Neural cell (in vitro differentiated cells): ENCODE results near the gene FKBP2. TPM values are rescaled to one million over a fixed set of nuclear protein-coding genes. Genes with fewer than 3 reads are reported as not detected.

Experiments used
- H2AFZ ChIP-seq: fragments of 200-600, 300-800 bp; sonication (generic), shearing (Covaris generic); 2 replicates; pipeline ENCODE4 v1.6.0; 2014; ENCODE audit warnings: low read depth, mild to moderate bottlenecking, antibody characterized with exemption, low read length, moderate library complexity
- H3F3A ChIP-seq: fragments of 200-600 bp; shearing (Covaris generic); 2 replicates; pipeline ENCODE4 v1.6.1; 2016; ENCODE audit warnings: mild to moderate bottlenecking, moderate library complexity, mixed read lengths, antibody characterized with exemption, low read length; ENCODE audit not compliant: insufficient read depth, poor library complexity, severe bottlenecking
- H3K27ac ChIP-seq: fragments of 200-600, 300-800 bp; sonication (generic), shearing (Covaris generic); 2 replicates; pipeline ENCODE4 v1.5.1; 2014; ENCODE audit warnings: mild to moderate bottlenecking, low read length, moderate library complexity
- H3K27me3 ChIP-seq: fragments of 300-800, 200-600 bp; sonication (generic), shearing (Covaris generic); 2 replicates; pipeline ENCODE4 v1.6.0; 2014; ENCODE audit warnings: mild to moderate bottlenecking, low read depth, low read length, moderate library complexity; ENCODE audit not compliant: insufficient read depth
- H3K36me3 ChIP-seq: fragments of 300-800, 200-600 bp; sonication (generic), shearing (Covaris generic); 2 replicates; pipeline ENCODE4 v1.5.1; 2014; ENCODE audit warnings: mild to moderate bottlenecking, antibody characterized with exemption, low read length, moderate library complexity; ENCODE audit not compliant: insufficient read depth
- H3K4me2 ChIP-seq: fragments of 300-800, 200-600 bp; sonication (generic), shearing (Covaris generic); 2 replicates; pipeline ENCODE4 v1.6.0; 2014; ENCODE audit warnings: mild to moderate bottlenecking, low read length
- H3K4me3 ChIP-seq: fragments of 300-800, 200-600 bp; sonication (generic), shearing (Covaris generic); 2 replicates; pipeline ENCODE4 v1.5.1; 2014; ENCODE audit warnings: mild to moderate bottlenecking, low read length, moderate library complexity
- H3K79me2 ChIP-seq: fragments of 200-600 bp; shearing (Covaris generic); replicated peaks from 2 replicates; pipeline ENCODE4 v1.6.0; 2014; ENCODE audit warnings: mild to moderate bottlenecking, low read length, moderate library complexity; ENCODE audit not compliant: insufficient read depth
- H3K9ac ChIP-seq: fragments of 300-800, 200-600 bp; sonication (generic), shearing (Covaris generic); 2 replicates; pipeline ENCODE4 v1.6.1; 2016; ENCODE audit warnings: mild to moderate bottlenecking, low read length, mixed read lengths
- H3K9me2 ChIP-seq: fragments of 200-600 bp; shearing (Covaris generic); 2 replicates; pipeline ENCODE4 v1.6.1; 2016; ENCODE audit warnings: mild to moderate bottlenecking, low read length, mixed read lengths; ENCODE audit not compliant: insufficient read depth
- H3K9me3 ChIP-seq: fragments of 200-600, 300-800 bp; sonication (generic), shearing (Covaris generic); 2 replicates; pipeline ENCODE4 v1.6.1; 2016; ENCODE audit warnings: mild to moderate bottlenecking, mixed run types, low read length, moderate library complexity, mixed read lengths
- H4K20me1 ChIP-seq: fragments of 200-600 bp; shearing (Covaris generic); 2 replicates; pipeline ENCODE4 v1.6.1; 2016; ENCODE audit warnings: mild to moderate bottlenecking, mixed run types; ENCODE audit not compliant: insufficient read depth
- CTCF ChIP-seq: fragments of 450-650 bp; IDR thresholded peaks from 2 replicates; pipeline ENCODE4 v1.5.1; 2014; ENCODE audit warnings: antibody characterized with exemption, mild to moderate bottlenecking, moderate library complexity; ENCODE audit not compliant: poor library complexity, severe bottlenecking
- EP300 ChIP-seq: fragments of 450-650 bp; conservative IDR thresholded peaks from 2 replicates; pipeline ENCODE4 v1.6.1; 2014; ENCODE audit warnings: antibody characterized with exemption, mild to moderate bottlenecking, moderate library complexity; ENCODE audit not compliant: poor library complexity, severe bottlenecking
- EZH2 ChIP-seq: fragments of 200-600, 300-800 bp; shearing (Covaris generic), sonication (generic); IDR thresholded peaks from 2 replicates; pipeline ENCODE4 v1.6.1; 2014; ENCODE audit warnings: antibody characterized with exemption, low read length, borderline replicate concordance, mild to moderate bottlenecking; ENCODE audit not compliant: insufficient read depth, poor library complexity, severe bottlenecking
- MXI1 ChIP-seq: fragments of 450-650 bp; conservative IDR thresholded peaks from 2 replicates; pipeline ENCODE4 v1.6.1; 2014; ENCODE audit warnings: antibody characterized with exemption, mild to moderate bottlenecking; ENCODE audit not compliant: poor library complexity, severe bottlenecking
- POLR2AphosphoS5 ChIP-seq: IDR thresholded peaks from 2 replicates; pipeline ENCODE4 v1.6.1; 2012
- RAD21 ChIP-seq: fragments of 450-650 bp; conservative IDR thresholded peaks from 2 replicates; pipeline ENCODE4 v1.6.1; 2014; ENCODE audit warnings: antibody characterized with exemption, mild to moderate bottlenecking, moderate library complexity
- REST ChIP-seq: IDR thresholded peaks from 2 replicates; pipeline ENCODE4 v1.6.1; 2012; ENCODE audit warnings: borderline replicate concordance
- SMC3 ChIP-seq: fragments of 450-650 bp; conservative IDR thresholded peaks from 2 replicates; pipeline ENCODE4 v1.6.1; 2014; ENCODE audit warnings: antibody characterized with exemption, mild to moderate bottlenecking, moderate library complexity; ENCODE audit not compliant: poor library complexity
- TAF1 ChIP-seq: IDR thresholded peaks from 2 replicates; pipeline ENCODE4 v1.6.1; 2012; ENCODE audit warnings: low read depth
- polyA plus RNA-seq: library from polyadenylated mRNA; depleted of rRNA; stranded (reverse); fragments of >200 nt; gene quantifications from 2 replicates; pipeline ENCODE4 v1.2.3, GENCODE V29; 2014

The FKBP2 gene
- polyA plus RNA-seq, 1 donor from 2014 or later, result 47.4 TPM

DNA sequence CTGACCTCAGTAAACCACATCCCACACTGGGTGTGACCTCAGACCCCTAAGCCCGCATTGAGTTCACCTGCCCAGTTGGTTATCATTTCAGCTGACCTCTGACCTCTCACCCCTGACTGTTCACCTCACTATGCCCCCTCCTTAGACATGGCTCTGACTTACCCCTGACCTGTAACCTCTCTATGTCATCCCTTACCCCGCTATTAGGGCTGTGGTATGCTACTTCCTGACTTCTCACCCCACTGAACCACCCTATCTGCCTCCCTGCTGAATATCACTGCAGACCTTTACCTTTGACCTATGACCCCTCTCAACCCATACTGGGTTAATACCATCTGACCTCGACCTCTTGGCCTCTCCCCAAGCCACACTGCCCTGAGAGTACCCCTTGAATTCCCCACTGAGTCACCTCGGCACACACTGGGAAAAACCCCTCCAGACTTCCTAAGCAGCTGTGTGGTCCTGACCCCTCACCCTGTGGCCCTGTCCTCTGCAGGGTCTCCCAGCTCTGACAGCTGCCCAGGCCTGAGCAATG lies 18.7 kb downstream of the FKBP2 start:
- Histone ChIP-seq H3K4me2 (no peak overlapping the region), H3K27me3 (no peaks in the 10 kb centered on the region), H3K79me2 (no peaks in the 10 kb centered on the region), H2AFZ (no peak overlapping the region), H3K36me3 (no peaks in the 10 kb centered on the region), H3K9me2 (no peaks in the 10 kb centered on the region), H4K20me1 (no peaks in the 10 kb centered on the region), H3F3A (no peaks in the 10 kb centered on the region), H3K27ac (no peak overlapping the region), H3K9ac (no peak overlapping the region), H3K9me3 (no peaks in the 10 kb centered on the region), H3K4me3 (no peak overlapping the region)
- TF ChIP-seq SMC3 (no peak), EZH2 (no peak), EP300 (no peak), POLR2AphosphoS5 (no peak), CTCF (no peak), TAF1 (no peak), RAD21 (no peak), REST (no peak), MXI1 (no peak)

- Histone ChIP-seq H4K20me1 (no peaks in the 10 kb centered on the region), H3K9me3 (no peaks in the 10 kb centered on the region), H3K9me2 (no peaks in the 10 kb centered on the region), H3K27ac (no peak overlapping the region), H3K9ac (no peak overlapping the region), H3F3A (no peaks in the 10 kb centered on the region), H3K4me3 (no peak overlapping the region), H3K27me3 (no peaks in the 10 kb centered on the region), H3K36me3 (no peaks in the 10 kb centered on the region), H2AFZ (no peak overlapping the region), H3K4me2 (no peak overlapping the region), H3K79me2 (no peaks in the 10 kb centered on the region)
- TF ChIP-seq EZH2 (no peak), CTCF (no peak), EP300 (no peak), REST (no peak)
These were observed 19.3 kb downstream of the FKBP2 start for GRCh38 chr11:64260147-64260708.
